ENCODE data around the gene ABCA4.

Gene ABCA4

GRCh38 chr1:93977598-93977945 lies 143.4 kb downstream of the ABCA4 start:
- no peaks in the 10 kb centered on the region for H3K9me3 ChIP-seq (ENCODE audit: control insufficient read depth, insufficient read depth, low read depth, low read length)
- no peaks in the 10 kb centered on the region for H3K4me1 ChIP-seq (ENCODE audit: control insufficient read depth, insufficient read depth, low read length)
- no peak for TF ChIP-seq ZNF677 (tag by site-specific recombination; IDR thresholded peaks at IDR 0.05)
- no peak for TF ChIP-seq SCRT1 (tag by site-specific recombination; IDR thresholded peaks at IDR 0.05; ENCODE audit: borderline replicate concordance)
- no peak for TF ChIP-seq ZNF175 (tag by site-specific recombination; IDR thresholded peaks at IDR 0.05)
- no peak for TF ChIP-seq ZNF19 (tag by site-specific recombination; IDR thresholded peaks at IDR 0.05; ENCODE audit: low read depth)
- no peak for TF ChIP-seq ZNF132 (tag by site-specific recombination; IDR thresholded peaks at IDR 0.05; ENCODE audit: borderline replicate concordance)
- POLR2A ChIA-PET: no interaction called here
- H3K36me3 ChIP-seq (ENCODE audit: control insufficient read depth in 2 of 2, insufficient read depth in 1 of 2, low read length in 2 of 2): no peaks in the 10 kb centered on the region
- no peak overlapping the region for H3K4me3 ChIP-seq (ENCODE audit: low read depth, low read length)
- CTCF ChIA-PET: interaction anchor here (0.5 to 0.6 kb wide), 2 partner anchors 20 to 44 kb away, joined by 3 read pairs; no protein-coding TSS in a partner anchor
- H3K27ac ChIP-seq (ENCODE audit: extremely low read depth, low read depth, low read length): no peak overlapping the region

- POLR2A ChIA-PET: no interaction called here
- CTCF ChIA-PET: interaction anchor here (0.5 to 0.6 kb wide), 2 partner anchors 21 to 45 kb away, joined by 3 read pairs; no protein-coding TSS in a partner anchor
- Histone ChIP-seq H3K4me3 (ENCODE audit: low read depth, low read length) (no peak overlapping the region), H3K27ac (ENCODE audit: extremely low read depth, low read depth, low read length) (no peak overlapping the region), H3K36me3 (ENCODE audit: control insufficient read depth in 2 of 2, insufficient read depth in 1 of 2, low read length in 2 of 2) (no peaks in the 10 kb centered on the region), H3K9me3 (ENCODE audit: control insufficient read depth, insufficient read depth, low read depth, low read length) (no peaks in the 10 kb centered on the region), H3K4me1 (ENCODE audit: control insufficient read depth, insufficient read depth, low read length) (no peaks in the 10 kb centered on the region)
- TF ChIP-seq ZNF202 (tag by site-specific recombination; IDR thresholded peaks at IDR 0.05; ENCODE audit: borderline replicate concordance) (no peak), ZNF558 (tag by site-specific recombination; IDR thresholded peaks at IDR 0.05) (no peak), ZNF24 (tag by site-specific recombination; IDR thresholded peaks at IDR 0.05) (no peak), BCL6B (tag by site-specific recombination; IDR thresholded peaks at IDR 0.05) (no peak), ZSCAN4 (tag by site-specific recombination; IDR thresholded peaks at IDR 0.05) (no peak), ZNF366 (tag by site-specific recombination; conservative IDR thresholded peaks at IDR 0.05) (no peak), ZNF548 (tag by site-specific recombination; IDR thresholded peaks at IDR 0.05) (no peak), ZIC2 (tag by site-specific recombination; IDR thresholded peaks at IDR 0.05) (no peak), ZNF155 (tag by site-specific recombination; IDR thresholded peaks at IDR 0.05) (no peak), ZFP3 (tag by site-specific recombination; IDR thresholded peaks at IDR 0.05; ENCODE audit: low read depth) (no peak), ZNF785 (tag by site-specific recombination; IDR thresholded peaks at IDR 0.05) (no peak), ZBTB7A (tag by site-specific recombination; IDR thresholded peaks at IDR 0.05; ENCODE audit: low read depth) (no peak), REPIN1 (tag by site-specific recombination; IDR thresholded peaks at IDR 0.05; ENCODE audit: low read depth) (no peak), EGR2 (tag by site-specific recombination; IDR thresholded peaks at IDR 0.05; ENCODE audit: low read depth) (no peak), KLF9 (tag by site-specific recombination; IDR thresholded peaks at IDR 0.05; ENCODE audit: low read depth) (no peak)
These were observed 144.0 kb downstream of the ABCA4 start for GRCh38 chr1:93976711-93977597.

- Histone ChIP-seq H3K27ac (ENCODE audit: extremely low read depth, low read depth, low read length) (no peak overlapping the region), H3K36me3 (ENCODE audit: control insufficient read depth in 2 of 2, insufficient read depth in 1 of 2, low read length in 2 of 2) (no peaks in the 10 kb centered on the region), H3K4me1 (ENCODE audit: control insufficient read depth, insufficient read depth, low read length) (no peaks in the 10 kb centered on the region), H3K9me3 (ENCODE audit: control insufficient read depth, insufficient read depth, low read depth, low read length) (no peaks in the 10 kb centered on the region), H3K4me3 (ENCODE audit: low read depth, low read length) (no peak overlapping the region)
- ChIA-PET POLR2A (no interaction called here), CTCF (interaction anchor here (1.4 kb wide), 1 partner anchor 66 kb away, joined by 3 read pairs; no protein-coding TSS in a partner anchor)
- TF ChIP-seq ZNF473 (tag by site-specific recombination; IDR thresholded peaks at IDR 0.05) (no peak), ZNF121 (tag by site-specific recombination; IDR thresholded peaks at IDR 0.05) (no peak), SP3 (tag by site-specific recombination; IDR thresholded peaks at IDR 0.05) (no peak), KLF9 (tag by site-specific recombination; IDR thresholded peaks at IDR 0.05; ENCODE audit: low read depth) (no peak), ZNF48 (tag by site-specific recombination; IDR thresholded peaks at IDR 0.05) (no peak), ZNF654 (tag by site-specific recombination; IDR thresholded peaks at IDR 0.05; ENCODE audit: low read depth) (no peak)
- TF ChIP-seq, protein P1, sequence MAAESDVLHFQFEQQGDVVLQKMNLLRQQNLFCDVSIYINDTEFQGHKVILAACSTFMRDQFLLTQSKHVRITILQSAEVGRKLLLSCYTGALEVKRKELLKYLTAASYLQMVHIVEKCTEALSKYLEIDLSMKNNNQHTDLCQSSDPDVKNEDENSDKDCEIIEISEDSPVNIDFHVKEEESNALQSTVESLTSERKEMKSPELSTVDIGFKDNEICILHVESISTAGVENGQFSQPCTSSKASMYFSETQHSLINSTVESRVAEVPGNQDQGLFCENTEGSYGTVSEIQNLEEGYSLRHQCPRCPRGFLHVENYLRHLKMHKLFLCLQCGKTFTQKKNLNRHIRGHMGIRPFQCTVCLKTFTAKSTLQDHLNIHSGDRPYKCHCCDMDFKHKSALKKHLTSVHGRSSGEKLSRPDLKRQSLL (tag by site-specific recombination; IDR thresholded peaks at IDR 0.05): no peak
These were observed 144.7 kb downstream of the ABCA4 start for GRCh38 chr1:93976291-93976690.

All from HEK293 (cell line).